SHP77 (cell line): ENCODE measurements around the gene PACS1.
"Not testable (repeated sequence)": the region's sequence is repeated elsewhere in the genome, so short reads cannot be mapped to it uniquely, and the experiment has no call there.

Experiments
- DNase-seq, 2 experiments: peaks; one replicate each; lab custom pipeline; 2025; lab: John Stamatoyannopoulos, UW

The PACS1 gene

DNA sequence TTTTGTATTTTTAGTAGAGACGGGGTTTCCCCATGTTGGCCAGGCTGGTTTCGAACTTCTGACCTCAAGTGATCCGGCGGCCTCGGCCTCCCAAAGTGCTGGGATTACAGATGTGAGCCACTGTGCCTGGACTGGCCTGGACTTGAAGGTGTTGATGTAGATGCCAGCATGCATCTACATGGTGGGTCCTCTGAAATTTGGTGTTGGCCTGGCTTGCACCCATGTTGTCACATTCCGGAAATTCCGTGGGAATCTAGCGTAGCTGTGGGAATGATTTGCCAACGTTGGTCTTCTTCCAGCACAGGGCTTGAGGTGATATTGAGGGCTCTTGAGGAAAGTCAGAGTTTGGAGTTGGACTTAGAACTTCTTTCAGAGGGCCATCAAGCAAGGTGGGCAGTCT, 6.5 kb downstream of the PACS1 start:
- DNase-seq: no peak

DNA sequence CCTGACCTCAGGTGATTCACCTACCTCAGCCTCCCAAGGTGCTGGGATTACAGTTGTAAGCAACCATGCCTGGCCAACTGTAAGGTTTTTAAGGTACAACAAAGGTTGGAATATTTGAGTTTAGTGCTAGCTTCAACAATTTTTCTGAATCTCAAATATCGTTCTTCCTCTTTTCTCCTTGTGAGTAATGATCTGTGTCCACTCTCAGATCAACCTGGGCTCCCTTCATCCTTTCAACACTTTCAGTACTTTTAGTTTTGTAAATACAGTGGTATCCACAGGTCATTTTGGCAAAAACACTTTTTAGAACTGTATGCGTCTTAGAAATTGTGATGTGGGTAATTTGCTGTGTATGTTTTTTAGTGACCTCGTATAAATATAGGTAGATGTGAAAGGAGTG, 7.9 kb downstream of the PACS1 start:
- DNase-seq: no peak

- DNase-seq: not testable (repeated sequence)
These were observed 8.9 kb downstream of the PACS1 start for GRCh38 chr11:66078949-66079348.

DNA sequence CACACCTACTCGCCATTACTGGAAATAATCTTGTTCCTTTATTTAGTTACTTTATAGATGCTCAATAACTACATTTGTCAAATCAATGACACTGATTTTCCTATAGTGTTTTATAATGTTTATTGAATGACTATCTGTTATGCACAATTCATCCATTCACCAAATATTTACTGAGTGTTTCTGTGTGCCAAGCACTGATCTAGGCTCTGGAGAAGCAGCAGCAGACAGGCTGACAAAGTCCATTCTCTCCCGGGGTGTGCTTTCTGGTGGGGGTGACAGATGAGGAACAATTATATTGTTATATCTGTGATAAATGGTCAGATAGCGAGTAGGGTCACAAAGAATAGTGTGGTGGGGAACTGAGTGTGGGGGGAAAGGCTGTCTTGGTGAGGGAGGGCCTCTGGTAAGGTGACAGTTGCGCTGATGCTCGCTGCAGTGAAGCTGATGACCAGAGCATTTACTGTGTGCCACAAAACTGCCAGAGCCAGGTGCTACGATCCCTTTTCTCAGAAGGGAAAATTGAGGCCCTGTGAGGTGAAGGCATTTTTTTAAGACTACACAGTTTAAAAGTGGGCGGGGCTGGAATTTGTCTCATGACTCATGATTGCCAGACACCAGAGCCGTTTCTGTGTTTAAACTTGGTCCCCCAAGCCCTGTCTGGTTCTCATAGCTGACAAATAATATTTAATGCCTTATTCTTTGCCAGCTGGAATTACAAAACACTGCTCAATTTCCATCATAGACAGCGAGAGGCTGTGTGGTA, 10.2 kb downstream of the PACS1 start:
- DNase-seq: no peak

- no peak for DNase-seq
These were observed 11.4 kb downstream of the PACS1 start for GRCh38 chr11:66081505-66081904.

DNA sequence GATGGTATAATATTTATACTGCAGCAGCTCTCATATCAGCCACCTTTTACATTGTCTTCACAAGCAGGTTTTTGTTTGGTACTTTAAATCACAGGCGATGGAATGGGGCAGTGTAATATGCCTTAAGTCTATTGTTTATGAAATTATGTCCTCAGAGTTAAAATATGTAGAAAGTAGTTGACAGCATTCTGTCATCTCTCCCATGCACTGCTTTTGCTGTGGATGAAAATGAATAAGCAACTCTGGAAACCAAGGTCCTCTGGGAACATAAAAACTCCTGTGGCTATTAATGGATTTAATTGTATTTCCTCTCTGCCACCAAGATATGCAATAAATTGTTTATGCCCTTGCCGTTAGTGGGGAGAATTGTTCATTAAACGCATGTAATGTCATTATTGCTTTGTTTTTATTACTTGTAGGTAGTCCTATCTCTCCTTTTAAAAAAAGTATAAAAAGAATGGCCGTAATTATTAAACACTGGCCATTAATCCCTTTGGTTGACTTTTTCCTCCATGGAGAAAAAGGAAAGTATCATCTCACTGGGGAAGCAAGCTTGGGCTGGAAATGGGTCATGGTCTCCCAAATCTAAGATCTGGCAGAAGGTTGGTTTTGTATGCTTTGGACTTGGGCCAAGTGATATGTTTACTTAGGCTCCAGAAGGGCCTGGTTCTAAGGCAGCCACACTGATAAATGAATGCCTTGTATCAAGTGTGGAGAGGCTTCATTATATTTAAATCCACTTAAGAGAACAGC, 13.1 kb downstream of the PACS1 start:
- DNase-seq: peak; percentile 52 to 69

DNA sequence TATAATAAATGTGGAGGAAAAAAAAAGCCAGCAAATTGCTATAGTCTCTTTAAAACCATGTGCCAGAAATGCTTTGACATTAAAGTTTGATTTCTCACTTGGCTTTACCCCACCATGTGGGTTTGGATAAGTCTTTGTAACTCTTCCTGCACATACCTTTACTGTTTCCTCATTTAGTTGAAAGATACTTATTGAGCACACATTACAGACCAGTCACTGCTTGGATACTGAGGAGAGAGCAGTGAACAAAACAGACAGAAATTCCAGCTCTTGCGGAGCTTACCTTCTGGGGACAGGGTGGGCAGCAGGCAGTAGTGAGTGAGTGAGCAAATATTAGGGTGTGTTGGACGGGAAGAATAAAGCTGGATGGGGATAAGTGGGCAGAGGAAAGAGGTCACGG, 13.7 kb downstream of the PACS1 start:
- no peak for DNase-seq

GRCh38 chr11:66084821-66085475, 14.9 kb downstream of the PACS1 start:
- DNase-seq: no peak

GRCh38 chr11:66087148-66087908, 17.3 kb downstream of the PACS1 start:
- no peak for DNase-seq

DNA sequence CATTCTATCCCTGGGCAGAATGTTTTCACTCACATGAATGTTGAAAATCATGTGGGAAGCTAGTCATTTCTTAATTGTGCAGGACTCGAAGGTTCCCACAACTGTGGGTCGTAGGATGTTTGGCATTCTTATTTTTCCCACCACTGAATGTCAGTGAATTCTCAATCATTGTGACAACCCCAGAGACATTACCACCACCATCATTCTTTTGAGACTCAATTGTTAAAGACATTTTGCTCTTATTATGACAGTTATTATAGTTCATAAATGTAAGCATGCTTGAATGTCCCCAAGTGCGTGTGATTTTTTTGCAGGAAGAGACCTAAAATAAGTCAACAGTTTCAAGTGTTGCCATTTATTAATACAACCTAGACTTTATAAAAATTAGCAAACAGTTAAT, 19.0 kb downstream of the PACS1 start:
- no peak for DNase-seq

- DNase-seq: no peak
These were observed 20.2 kb downstream of the PACS1 start for GRCh38 chr11:66090288-66090687.

GRCh38 chr11:66092125-66092524, 22.1 kb downstream of the PACS1 start:
- not testable (repeated sequence) for DNase-seq

DNA sequence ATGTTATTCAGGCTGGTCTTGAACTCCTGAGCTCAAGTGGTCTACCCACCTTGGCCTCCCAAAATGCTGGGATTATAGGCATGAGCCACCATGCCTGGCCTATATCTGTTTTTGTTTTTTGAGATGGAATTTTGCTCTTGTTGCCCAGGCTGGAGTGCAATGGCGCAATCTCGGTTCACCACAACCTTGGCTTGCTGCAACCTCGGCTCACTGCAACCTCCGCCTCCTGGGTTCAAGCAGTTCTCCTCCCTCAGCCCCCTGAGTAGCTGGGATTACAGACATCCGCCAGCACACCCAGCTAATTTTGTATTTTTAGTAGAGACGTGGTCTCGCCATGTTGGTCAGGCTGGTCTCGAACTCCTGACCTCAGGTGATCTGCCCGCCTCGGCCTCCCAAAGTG, 29.7 kb downstream of the PACS1 start:
- DNase-seq: not testable (repeated sequence)

DNA sequence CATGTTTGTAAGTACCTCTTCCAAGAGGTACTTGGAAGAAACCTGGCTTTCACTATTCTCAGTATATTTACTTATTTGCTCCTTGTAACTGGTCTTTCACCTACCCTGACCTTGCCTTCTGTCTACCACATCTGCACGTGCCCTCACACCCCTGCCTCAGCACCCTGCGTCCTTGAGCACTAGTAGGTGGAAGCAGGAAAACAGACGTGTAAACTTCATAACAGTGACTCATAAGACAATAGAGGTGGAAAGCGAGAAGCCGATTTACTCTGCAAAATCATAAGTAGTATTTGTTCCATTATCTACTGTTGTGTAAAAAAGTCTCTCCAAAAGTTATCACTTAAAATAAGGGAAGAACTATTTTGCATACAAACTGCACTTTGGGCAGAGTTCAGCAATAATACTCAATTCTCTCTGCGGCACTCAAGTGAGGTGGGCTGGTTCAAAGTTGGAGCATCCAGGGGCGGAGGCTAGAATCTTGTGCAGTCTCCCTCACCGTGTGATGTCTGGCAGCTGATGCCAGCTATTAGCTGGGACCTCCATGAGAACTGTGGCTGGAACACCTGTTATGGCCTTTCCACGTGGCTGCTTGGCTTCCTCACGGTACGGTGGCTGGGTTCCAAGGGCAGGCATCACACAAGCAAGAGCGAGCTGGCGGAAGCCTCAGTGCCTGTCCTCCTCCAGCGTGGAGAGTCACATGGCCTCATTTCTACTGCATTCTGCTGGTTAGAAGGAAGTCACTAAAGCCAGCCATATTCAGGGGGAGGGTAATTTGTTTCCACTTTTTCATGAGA, 30.4 kb downstream of the PACS1 start:
- peak; percentile 67 to 79 for DNase-seq

DNA sequence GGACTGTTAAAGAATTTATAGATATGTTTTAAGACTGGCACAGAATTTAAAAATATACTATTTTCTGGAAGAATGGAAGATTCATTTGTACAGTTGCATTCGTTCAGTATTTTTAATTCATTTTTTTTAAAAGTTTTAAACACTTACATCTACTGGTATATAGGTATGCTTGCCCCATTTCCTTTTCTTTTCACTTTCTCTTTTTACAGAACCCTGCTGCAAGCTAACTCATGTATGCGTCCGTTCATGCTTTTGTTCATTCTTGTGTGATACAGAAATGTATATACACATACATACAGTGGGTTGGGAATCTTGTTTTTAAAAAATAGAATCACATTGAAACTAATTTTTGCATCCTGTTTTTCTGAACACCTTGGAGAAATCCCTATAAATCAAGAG, 31.0 kb downstream of the PACS1 start:
- no peak for DNase-seq

DNA sequence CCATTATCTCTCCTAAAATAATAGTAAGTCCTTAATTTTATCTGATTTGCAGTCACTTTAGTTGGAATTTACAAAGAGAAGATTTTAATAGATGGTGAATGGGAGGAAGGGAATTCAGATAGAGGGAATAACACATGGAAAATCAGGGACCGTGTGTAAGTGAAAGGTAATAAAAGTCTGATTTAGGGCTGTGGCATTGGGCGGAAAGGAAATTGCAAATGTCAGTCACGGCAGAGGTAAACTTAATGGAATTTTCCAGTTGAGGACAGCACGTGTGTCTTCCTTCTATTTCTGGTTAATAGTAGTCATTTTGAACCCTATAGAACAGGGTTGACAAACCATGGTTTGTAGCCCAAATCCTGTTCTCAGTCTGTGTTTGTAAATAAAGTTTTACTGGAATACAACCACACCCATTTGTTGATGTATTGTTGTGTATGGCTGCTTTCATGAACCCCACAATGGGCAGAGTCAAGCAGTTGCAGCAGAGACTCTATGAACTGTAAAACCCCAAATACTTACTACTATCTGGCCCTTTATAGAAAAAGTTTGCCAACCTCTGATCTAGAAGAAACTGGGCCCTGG, 34.1 kb downstream of the PACS1 start:
- DNase-seq: no peak

GRCh38 chr11:66106786-66107599, 36.9 kb downstream of the PACS1 start:
- DNase-seq: no peak

DNA sequence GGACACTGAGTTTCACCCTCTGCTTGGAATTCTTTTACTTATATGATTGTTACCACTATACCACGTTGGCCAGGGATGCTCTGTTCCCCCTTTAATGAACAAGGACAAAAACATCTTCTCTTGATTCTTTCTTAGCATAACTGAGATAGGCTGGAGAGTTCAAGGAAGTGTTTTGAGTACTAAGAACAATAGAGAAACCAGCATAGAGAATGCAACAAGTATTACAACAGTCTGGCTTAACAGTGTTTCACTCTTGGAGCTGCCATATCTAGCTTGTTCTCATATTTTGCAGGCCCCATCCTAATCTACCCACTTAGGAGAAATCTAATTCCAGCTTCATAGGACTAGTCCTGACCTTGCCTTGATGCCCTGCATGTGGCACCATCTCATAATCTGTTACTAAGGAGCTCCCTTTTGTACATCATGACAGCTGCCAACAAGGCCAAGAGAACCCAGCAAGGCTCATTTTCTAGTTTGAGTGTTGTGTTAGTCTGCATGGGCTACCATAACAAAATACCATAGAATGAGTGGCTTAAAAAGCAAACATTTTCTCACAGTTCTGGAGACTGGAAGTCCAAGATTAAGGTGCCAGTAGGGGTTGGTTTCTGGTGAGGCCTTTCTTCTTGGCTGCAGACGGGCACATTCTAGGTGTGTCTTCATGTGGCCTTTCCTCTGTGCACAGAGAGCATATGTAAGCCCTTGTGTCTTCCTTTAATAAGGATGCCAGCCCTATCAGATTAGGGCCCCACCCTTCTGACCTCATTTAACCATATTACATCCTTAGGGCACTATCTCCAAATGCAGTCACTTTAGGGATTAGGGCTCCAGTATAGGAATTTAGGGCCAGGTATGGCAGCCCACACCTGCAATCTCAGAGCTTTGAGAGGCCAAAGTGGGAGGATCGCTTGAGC, 37.8 kb downstream of the PACS1 start:
- DNase-seq: no peak

DNA sequence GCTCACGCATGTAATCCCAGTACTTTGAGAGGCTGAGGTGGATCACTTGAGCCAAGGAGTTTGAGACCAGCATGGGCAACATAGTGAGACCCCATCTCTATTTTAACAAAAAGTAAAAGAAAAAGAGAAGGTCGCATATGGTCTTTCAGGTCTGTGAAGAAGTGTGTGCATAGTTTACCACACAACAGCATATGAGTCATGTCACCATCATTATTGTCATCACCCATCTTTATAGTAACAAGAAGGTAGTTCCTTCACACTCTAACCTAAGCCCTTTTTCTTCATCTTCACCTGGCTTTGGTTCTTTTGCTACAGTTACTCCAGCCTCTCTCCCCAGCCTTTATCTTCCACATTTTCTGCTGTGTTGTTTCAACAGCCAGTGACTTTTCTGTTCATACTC, 39.2 kb downstream of the PACS1 start:
- DNase-seq: no peak
